Stimulated activated CD8-positive, alpha-beta memory T cell treated with anti-CD3 and anti-CD28 coated beads, Interleukin-12 subunit alpha, Interleukin-12 subunit beta, amount 100 ng/mL, for 24 hours (primary cell): ENCODE data around the gene FHAD1.

Experiments
- DNase-seq: peaks from one replicate; pipeline ENCODE4 v3.0.0-alpha.2; 2020; ENCODE audit errors: extremely low read depth

The FHAD1 gene

GRCh38 chr1:15218287-15219279 lies 28.4 kb upstream of the FHAD1 start:
- no peak for DNase-seq

GRCh38 chr1:15219280-15220023 lies 27.6 kb upstream of the FHAD1 start:
- DNase-seq: no peak

GRCh38 chr1:15220024-15220392 lies 27.0 kb upstream of the FHAD1 start:
- DNase-seq: no peak

- DNase-seq: no peak
Measured at GRCh38 chr1:15220825-15221431, 26.1 kb upstream of the FHAD1 start.

- DNase-seq: no peak
Measured at GRCh38 chr1:15222653-15223303, 24.2 kb upstream of the FHAD1 start.

- no peak for DNase-seq
Measured at GRCh38 chr1:15224259-15224869, 22.7 kb upstream of the FHAD1 start.

- no peak for DNase-seq
Measured at GRCh38 chr1:15224974-15225373, 22.0 kb upstream of the FHAD1 start.

- DNase-seq: no peak
Measured at GRCh38 chr1:15225461-15225860, 21.6 kb upstream of the FHAD1 start.

GRCh38 chr1:15226388-15227255 lies 20.4 kb upstream of the FHAD1 start:
- DNase-seq: no peak

- no peak for DNase-seq
Measured at GRCh38 chr1:15229707-15230131, 17.3 kb upstream of the FHAD1 start.

GRCh38 chr1:15231714-15232201 lies 15.3 kb upstream of the FHAD1 start:
- DNase-seq: no peak

- DNase-seq: no peak
Measured at GRCh38 chr1:15233689-15234088, 13.3 kb upstream of the FHAD1 start.

GRCh38 chr1:15236321-15236721 lies 10.7 kb upstream of the FHAD1 start:
- DNase-seq: no peak

GRCh38 chr1:15236746-15237145 lies 10.3 kb upstream of the FHAD1 start:
- no peak for DNase-seq

GRCh38 chr1:15238789-15239188 lies 8.2 kb upstream of the FHAD1 start:
- no peak for DNase-seq

GRCh38 chr1:15242766-15243165 lies 4.3 kb upstream of the FHAD1 start:
- DNase-seq: no peak

GRCh38 chr1:15243275-15244043 lies 3.6 kb upstream of the FHAD1 start:
- no peak for DNase-seq

- DNase-seq: no peak
Measured at GRCh38 chr1:15244813-15245212, 2.2 kb upstream of the FHAD1 start.

GRCh38 chr1:15245593-15246360 lies 1.2 kb upstream of the FHAD1 start:
- no peak for DNase-seq
